Stimulated activated CD8-positive, alpha-beta memory T cell treated with anti-CD3 and anti-CD28 coated beads, Interleukin-12 subunit alpha, Interleukin-12 subunit beta, amount 100 ng/mL, for 24 hours (primary cell): ENCODE results near the gene SAC3D1.

ENCODE experiments used
- DNase-seq: peaks from one replicate; pipeline ENCODE4 v3.0.0-alpha.2; 2020; ENCODE audit errors: extremely low read depth

The SAC3D1 gene

DNA sequence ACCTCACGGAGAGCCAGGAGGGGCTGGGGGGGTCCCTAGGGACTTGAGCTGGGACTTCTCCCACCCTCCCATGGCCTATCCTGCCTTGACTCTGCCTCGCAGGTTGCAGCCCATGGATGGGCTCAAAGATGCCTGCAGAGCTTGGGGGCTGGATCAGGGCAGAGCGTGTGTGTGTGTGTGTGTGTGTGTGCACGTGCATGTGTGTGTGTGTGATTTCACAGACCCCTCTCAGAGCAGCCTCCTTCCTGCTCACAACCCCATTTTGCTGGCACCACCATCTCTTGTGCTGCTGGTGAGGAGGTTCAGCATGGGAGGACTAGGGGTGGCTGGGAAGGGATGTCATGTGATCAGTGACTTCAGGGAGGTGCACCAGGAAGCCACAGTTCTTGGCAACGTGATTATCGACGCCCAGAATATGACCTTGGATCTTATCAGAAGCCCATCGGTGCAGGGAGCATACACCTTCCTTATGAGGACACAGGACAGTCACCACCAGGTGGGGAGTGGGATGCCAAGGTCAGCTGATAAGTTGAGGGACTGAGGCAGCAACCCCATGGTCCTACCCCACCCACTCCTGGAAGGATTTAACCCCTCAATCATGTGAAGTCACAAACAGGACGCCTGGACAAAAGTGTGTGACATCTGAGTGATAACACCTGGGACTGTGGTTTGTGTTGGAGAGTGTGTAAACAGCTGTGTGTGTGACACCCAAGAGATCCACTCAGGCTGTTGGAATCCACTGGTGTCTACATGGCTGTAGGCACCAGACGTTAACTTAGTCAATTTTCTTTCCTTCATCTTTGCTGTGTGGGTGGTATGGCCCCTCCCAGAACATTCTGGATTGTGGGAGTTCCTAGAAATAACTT lies 19.2 kb downstream of the SAC3D1 start:
- no peak for DNase-seq

DNA sequence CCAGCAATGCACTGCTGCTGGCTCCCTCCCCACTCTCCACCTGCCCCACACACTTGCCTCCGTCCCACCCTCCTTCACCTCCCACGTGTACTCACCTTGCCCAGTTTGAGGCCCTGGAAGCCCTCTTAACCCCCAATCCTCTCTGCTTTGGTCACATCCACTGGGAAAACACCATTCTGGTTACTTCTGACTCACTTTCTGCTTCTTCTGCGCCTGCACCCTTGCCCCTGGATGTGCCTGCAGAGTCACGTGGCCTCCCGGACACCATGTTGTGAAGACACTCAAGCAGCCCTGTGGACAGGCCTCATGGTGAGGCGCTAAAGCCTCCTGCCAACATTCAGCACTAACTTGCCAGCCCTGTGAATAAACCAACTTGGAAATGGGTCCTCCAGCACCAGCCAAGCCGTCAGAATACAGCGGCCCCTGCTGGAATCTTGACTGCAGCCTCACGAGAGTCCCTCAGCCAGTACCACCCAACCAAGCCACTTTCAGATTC lies 20.0 kb downstream of the SAC3D1 start:
- DNase-seq: no peak

DNA sequence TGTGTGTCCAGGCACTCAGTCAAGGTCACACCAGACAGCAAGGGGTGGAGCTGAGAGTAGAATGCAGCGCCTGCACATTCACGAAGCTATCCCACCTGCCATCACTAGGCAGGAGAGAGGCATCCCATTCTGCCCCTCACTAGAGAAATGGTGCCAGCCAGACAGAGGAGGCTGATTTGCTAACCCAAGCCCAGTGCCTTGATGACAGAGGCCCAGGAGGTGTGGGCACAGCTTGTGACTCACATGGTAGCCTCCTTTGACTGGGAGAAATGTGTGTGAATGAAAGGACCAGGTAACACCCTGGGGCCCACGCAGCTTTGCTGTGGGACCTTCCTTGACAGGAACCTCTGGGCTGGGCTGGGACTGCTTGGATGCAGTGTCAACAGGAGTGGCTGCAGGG lies 22.5 kb downstream of the SAC3D1 start:
- no peak for DNase-seq

DNA sequence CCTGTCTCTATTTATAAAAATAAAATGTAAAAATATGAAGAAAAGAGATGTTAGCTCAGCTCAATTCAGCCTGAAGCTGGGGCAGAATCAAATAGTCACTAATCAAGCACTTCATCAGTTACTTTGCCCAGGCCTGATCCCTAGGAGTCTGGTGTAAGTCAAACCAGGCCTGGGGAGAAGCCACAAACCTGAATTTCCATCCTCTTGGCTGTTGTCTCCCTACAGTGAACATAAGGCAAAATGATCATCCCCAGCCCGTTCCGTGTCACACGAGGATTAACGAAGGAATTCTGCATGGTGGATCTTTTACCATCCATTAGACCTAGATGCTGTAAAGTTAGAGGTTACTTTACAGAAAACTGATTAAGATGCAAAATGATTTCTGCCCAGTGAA lies 23.8 kb downstream of the SAC3D1 start:
- DNase-seq: no peak

DNA sequence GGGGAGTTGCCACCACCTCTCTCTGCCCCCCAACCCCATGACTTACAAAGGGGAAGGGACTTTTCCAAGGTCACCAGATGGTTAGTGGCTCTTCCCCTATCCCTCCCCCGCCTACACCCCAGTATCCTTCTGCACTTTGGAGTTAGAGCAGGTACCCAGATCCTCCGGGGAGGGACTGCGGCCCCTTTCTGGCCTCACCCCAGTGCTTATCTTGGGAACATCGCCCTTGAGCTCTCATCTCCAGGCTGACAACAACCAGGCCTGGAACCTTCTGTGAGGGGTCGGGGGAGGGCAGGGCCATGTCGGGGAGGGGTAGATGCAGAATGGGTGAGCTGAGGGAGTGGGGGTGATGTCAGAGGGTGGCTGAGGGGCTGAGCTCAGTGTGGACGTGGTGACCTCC lies 24.8 kb downstream of the SAC3D1 start:
- DNase-seq: no peak

DNA sequence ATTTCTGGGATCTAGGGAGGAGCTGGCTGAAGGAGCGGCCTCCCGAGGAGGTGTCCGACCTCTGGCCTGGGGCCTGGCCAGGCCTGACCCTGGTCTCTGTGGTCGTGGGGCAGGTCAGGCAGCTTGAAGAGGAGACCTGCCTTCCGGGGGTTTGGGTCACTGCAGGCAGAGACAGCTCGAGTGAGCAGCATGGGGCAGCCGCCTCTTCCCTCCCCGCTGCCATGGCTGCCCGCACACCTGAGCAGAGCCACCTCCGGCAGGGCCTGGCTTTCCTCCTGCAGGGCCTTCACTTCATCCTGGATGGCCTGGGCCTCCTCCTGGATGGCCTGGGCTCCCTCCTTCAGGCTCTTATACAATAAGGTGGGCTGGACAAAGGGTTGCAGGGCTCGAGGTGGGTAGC lies 25.3 kb downstream of the SAC3D1 start:
- DNase-seq: no peak

DNA sequence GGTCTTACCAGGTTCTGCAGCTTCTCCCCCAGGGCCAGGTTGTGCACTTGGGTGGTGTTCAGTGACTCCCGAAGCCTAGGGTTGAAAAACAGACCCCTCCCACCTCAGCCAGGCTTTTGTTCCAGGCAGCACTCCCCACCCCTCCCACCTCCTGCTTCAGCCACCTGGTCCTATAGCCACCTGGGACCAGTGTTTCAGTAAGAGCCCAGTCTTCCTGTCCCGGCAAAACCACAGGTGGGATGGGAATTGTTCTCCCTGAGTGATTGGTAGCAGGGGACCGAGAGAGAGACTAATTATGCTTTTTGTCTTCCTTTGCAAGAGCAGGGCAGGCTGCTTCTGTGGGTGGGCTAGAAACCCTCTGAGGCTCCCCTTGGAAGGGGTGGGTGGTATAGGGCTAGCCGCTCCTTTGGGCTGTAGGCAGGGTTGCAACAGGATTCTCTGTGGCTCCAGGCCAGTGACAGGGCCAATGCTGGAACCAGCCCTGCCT lies 25.8 kb downstream of the SAC3D1 start:
- DNase-seq: no peak

DNA sequence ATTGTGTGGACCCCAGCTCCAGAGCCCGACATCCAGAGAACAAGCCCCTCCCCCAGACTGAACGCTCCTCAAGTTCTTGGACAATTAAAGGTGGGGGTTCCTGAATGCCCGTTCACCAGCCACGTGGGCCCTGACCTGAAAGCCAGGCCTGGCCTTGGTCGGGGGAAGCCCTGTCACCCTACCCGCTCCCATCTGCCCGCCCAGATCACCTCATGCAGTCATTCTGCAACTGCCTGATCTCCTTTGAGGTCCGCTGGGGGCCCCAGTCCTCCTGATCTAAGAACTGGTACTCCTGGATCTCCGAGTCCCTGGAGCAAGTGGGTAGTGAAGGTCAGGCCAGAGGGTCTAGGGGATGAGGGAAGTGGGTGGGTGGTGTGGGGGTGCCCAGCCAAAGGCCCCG lies 26.4 kb downstream of the SAC3D1 start:
- no peak for DNase-seq

DNA sequence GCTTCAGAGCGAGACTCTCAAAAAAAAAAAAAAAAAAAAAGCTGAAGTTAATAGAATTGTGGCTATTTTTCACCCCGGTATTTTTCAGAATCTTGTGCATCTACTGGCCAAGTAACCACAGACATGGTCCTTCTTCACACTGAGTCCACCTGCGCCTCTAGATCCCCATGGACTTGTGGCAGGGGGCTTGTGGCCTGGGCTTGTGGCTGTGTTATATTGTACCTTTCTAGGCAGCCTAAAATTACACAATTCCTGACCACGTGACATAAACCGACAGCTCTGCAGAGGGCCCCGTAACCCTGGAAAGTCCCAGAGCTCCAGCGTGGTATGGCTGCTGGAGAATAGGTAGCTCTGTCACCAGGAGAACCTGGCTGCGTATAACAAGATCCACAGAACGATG lies 28.2 kb downstream of the SAC3D1 start:
- no peak for DNase-seq

DNA sequence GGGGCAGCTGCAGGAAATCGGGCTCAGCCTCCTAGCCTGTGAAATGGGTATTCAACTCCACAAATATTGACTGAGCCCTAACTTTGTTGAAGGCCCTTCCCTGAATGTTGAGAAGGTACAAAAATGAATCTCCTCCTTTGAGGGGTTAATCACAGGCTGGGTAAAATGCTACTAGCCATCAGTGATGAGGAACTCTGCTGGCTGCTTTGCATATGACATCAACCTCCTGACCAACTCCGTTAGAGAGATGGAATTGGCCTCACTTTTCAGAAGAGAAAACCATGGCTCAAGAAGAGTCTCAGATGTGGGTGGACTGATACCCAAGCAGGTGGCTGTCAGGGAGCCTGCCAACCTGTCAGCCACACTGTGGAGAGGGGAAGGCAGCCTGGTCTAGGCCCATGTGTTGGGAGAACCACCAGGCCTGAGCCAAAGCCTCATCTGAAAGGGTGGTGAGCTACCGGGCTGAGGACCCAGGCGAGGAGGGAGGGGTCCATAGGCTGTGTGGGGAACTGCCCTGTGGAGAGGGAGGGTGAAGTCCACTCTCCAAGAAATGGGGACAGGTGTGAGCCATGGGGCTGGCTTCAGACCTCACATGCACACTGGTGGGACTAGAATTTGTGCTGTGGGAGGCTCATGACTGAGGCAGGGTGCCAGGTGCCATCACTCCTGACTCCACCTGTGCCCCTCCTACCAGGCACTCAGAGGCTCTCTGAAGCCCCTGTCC lies 31.1 kb downstream of the SAC3D1 start:
- DNase-seq: no peak

DNA sequence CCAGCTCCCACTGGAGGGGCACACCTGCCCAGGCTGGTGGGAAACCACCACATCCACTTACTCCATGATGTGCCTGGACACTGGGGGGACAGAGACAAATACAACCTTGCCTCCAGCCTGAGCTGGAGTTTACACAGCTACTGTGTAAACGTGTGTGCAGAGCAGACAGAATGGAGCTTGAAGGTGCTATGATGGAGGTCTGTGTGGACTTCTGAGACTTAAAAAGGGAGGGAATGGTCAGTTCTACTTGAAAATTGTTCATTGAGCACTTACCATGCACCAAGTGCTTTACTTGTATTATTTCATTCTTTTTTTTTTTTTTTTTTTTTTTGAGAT lies 31.6 kb downstream of the SAC3D1 start:
- DNase-seq: no peak

DNA sequence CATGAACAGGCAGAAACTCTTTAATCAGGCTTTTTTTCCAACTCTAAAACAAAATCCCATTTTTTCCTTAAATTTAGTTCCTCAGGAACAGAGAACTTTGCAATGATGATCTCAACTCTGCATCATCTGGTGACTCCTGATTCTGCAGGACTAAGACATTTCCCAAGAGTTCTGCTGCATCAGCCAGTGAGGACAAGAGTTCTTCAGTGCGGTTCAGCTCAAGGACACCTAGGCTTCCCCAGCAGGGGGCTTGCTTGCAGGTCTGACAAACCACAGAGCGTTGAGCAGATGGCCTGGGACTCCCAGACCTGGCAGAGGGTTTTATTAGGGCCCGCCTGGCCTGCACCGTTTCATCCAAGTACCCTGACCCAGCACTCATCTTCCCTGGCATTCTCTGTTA lies 36.4 kb downstream of the SAC3D1 start:
- DNase-seq: no peak

DNA sequence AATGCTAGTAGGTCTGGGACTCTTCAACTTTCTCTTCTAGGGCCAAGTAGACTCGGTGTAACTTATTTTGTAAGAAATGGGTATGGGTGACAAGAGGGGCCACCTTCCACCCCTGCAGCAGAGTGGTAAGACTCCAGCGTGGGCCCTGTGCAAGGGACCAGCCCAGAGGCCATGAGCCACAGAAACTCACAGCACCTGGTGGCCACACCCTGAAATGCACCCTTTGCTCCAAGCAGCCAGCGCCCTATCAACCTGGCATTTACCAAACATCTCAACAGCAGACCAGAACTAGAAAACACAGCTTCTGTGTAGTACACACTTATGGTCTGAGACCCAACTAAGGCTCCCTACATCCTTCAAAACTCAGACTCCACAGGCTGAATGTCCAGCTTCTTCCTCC lies 37.1 kb downstream of the SAC3D1 start:
- peak; percentile 17 for DNase-seq

DNA sequence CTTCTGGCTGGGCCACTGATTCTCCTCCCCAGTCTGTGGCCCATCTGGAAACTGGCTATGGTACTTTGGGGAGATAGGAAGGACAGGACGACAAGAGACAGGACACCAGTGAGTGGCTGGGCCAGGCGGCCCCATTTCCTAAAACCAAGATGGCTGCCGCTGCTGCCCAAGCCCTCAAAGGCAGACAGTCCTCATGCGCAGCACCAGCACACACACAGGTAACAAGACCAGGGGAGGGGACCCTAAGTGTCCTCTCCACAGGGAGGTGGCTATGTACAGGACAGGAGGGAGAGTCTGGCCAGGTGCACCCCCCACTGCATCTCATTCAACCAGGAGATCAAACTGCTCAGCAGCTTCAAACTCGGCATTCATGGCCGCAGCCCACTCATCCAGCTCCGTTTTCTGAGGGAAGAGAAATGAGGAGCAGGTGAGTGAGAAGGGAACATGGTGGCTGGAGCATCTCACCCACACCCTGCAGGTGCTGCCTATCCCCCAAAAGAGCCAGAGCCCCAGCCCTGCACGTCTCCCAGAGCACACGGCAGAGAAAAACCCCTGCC lies 37.9 kb downstream of the SAC3D1 start:
- no peak for DNase-seq

DNA sequence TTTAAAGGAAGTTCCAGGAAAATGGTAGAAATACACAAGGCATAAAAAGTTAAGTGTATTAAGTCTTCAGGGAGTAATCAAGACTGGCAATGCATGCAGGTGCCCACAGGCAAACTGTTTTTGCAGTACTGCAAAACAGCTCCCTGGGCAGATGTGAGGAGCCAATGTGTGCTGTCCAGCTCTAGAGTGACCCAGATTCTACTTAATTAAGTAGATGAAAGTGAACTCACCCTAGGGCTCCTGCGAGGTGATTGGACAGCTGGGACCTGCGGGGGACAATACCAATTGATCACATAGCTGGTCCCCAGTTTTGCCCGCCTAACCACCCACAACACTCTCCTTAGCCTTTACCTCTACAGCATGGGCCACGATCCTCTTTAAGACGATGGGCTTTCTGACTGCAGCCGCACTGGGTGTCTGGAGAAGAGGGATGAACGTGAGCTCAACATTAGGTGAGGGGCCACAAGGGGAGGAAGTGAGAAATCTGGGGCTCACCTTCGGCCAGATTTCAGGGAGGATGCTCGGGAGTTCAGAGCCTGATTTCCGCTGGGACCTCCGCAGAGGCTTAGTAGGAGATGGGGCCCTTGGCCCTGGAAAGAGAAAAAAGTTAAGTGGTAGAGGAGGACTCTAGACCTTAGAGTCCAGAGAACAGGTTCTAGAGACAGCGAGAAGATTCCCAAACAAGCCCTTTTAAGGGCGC lies 42.3 kb downstream of the SAC3D1 start:
- no peak for DNase-seq

DNA sequence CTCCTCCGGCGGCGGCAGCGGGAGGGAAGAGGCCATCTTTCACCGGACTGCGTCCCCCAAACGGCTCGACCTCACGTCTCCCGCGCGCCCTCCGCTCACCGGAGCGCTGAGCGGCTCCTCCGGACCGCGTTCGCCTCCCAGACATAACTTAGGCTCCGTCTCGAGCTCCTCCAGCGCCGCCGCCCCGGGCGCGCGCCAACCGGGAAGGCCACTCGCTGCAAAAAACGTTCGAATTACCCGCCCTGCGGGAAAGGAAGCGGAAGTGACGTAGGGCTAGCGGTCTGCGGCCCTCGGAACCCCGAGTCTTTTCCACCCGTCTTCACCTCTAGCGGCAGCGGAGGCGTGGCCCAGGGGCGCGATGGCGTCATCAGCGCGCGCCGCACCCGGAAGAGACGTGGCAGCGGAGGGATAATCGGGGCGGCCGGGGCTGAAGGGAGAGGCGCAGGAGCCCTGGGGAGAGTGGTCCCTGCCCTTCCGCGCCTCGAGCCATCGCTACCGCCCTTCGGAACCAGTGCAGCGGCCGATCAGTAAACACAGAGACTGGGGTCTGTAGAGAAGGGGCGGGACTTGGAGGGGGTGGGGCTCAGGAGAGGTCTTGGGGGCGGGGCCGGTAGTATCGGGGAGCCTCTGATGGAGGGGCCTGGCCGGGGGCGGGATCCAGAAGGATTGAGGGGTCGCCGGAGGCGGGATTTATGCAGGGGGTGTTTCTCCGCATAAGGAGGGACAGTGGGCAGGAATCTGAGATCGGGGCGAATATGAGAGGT lies 43.0 kb downstream of the SAC3D1 start, which contains the start of the genes CDCA5 and ZFPL1:
CDCA5 (minus strand) TSS at position 207 of the 764 bp plus-strand sequence; CDS start at position 145, 62 bp downstream.
ZFPL1 (plus strand) TSS at position 389 of the 764 bp plus-strand sequence. CDS start 477 bp downstream, outside the sequence.
- peak; percentile 89 for DNase-seq

DNA sequence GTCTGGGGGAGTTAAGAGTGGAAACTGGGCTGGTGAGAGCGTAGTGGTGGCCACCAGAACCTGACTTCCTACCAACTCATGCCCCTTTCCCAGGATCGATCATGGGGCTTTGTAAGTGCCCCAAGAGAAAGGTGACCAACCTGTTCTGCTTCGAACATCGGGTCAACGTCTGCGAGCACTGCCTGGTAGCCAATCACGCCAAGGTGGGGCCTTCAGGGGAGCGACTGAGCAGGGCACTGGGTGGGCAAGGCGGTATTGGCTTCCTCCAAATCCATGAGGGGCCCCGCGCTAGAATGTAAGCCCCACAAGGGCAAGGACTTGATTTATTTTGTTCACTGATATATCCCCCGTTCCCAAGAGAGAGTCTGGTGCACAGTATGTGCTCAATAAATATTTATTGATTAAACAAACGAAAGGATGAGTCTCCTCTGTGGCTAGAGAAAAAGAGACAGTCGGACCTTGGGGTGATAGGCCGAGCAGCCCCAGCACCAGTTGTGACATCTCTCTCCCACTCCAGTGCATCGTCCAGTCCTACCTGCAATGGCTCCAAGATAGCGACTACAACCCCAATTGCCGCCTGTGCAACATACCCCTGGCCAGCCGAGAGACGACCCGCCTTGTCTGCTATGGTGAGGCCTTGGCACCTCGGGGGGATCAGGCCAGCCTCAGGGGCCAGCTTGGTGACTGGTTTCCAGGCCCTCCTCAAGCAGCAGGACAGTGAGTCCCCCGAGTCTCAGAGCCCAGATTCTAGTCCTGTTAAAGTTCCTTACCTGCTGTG lies 43.8 kb downstream of the SAC3D1 start:
- no peak for DNase-seq

DNA sequence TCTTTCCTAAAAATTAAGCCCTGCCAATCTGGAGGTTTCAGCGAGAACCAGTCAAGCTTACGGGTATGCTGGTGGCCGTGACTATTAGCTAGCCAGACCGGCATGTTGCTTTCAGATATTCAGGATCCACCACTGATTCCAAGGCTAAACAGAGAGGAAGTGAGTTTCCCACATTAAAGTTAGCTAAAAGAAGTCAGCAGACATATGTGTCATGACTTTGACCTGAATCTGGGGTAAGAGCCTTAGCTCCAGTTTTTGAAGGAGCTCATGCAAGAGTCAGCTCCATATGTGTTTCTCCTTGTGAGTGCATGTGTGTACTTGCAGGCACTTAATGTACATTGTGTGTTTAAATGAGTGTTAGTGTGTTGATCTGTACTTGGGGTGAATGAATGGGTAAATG lies 44.4 kb downstream of the SAC3D1 start:
- no peak for DNase-seq

DNA sequence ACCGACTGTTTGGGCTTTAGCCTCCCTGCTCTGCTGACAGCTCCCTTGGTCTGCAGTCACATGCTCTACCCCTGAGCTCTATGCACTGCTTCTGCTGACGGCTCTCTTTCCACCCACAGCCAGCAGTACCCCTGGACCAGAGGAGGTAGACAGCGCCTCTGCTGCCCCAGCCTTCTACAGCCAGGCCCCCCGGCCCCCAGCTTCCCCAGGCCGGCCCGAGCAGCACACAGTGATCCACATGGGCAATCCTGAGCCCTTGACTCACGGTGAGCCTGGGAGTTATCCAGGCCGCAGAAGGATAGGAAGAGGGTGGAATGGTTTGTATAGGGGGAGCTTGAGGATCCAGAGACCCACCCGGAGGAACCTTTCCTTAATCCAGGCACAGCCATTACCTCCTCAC lies 45.8 kb downstream of the SAC3D1 start:
- DNase-seq: no peak

DNA sequence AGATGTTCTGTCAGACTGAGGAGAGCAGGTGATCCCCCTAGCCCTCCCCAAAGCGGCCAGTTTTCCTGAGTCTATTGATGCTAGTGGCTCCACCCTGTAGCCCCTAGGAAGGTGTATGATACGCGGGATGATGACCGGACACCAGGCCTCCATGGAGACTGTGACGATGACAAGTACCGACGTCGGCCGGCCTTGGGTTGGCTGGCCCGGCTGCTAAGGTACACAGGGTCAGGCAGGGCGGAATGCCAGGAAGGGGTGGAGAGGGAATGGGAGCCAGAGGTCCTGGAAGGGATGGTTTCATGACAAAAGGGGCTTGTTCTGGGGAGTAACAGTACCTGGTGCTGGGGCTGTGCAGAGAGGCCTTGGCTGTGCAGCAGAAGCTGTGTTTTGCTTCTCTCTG lies 46.2 kb downstream of the SAC3D1 start:
- no peak for DNase-seq
